SK-N-SH treated with all-trans-retinoic acid at 6 μM for 48 hours (cell line): ENCODE data around the gene RASA3.

Experiments used
- ATAC-seq: fragments of 200-7000 bp; cut with Tn5 transposase; 3 replicates; pipeline ENCODE4 v1.9.1; 2020; ENCODE audit warnings: mild to moderate bottlenecking, moderate library complexity
- ARNTL ChIP-seq: fragments of 450-650 bp; formaldehyde crosslinking; IDR thresholded peaks from 2 replicates; pipeline ENCODE4 v1.5.0; 2020; ENCODE audit warnings: low read depth, mild to moderate bottlenecking, moderate library complexity, borderline replicate concordance
- BACH2 ChIP-seq: fragments of 250-450 bp; sonication (Bioruptor Pico); IDR thresholded peaks from 2 replicates; pipeline ENCODE4 v1.9.0; 2021; ENCODE audit warnings: mild to moderate bottlenecking, borderline replicate concordance
- CSDC2 ChIP-seq: fragments of 250-450 bp; sonication (Bioruptor Pico); IDR thresholded peaks from 2 replicates; pipeline ENCODE4 v1.5.0; 2020; ENCODE audit warnings: mild to moderate bottlenecking, moderate library complexity
- ESRRG ChIP-seq: fragments of 250-450 bp; sonication (Bioruptor Pico); IDR thresholded peaks from 2 replicates; pipeline ENCODE4 v1.6.1; 2021; ENCODE audit warnings: mild to moderate bottlenecking
- GLIS3 ChIP-seq: fragments of 250-450 bp; sonication (Bioruptor Pico); IDR thresholded peaks from 2 replicates; pipeline ENCODE4 v1.5.0; 2020; ENCODE audit warnings: mild to moderate bottlenecking, moderate library complexity
- ISL1 ChIP-seq: fragments of 250-450 bp; sonication (Bioruptor Pico); IDR thresholded peaks from 2 replicates; pipeline ENCODE4 v2.1.2; 2022; ENCODE audit warnings: mild to moderate bottlenecking, moderate library complexity
- OSR1 ChIP-seq: fragments of 250-450 bp; sonication (Bioruptor Pico); IDR thresholded peaks from 2 replicates; pipeline ENCODE4 v1.8.0; 2022; ENCODE audit warnings: moderate library complexity, mild to moderate bottlenecking, inconsistent platforms
- PATZ1 ChIP-seq: fragments of 250-450 bp; sonication (Bioruptor Pico); IDR thresholded peaks from 2 replicates; pipeline ENCODE4 v1.8.0; 2020; ENCODE audit warnings: mild to moderate bottlenecking, moderate library complexity, borderline replicate concordance
- PPARA ChIP-seq: fragments of 250-450 bp; sonication (Bioruptor Pico); IDR thresholded peaks from 2 replicates; pipeline ENCODE4 v1.5.0; 2020; ENCODE audit warnings: mild to moderate bottlenecking, borderline replicate concordance
- RARB ChIP-seq: fragments of 250-450 bp; sonication (Bioruptor Pico); IDR thresholded peaks from 2 replicates; pipeline ENCODE4 v1.8.0; 2021; ENCODE audit warnings: mild to moderate bottlenecking, moderate library complexity
- SNAI2 ChIP-seq: fragments of 250-450 bp; sonication (Bioruptor Pico); IDR thresholded peaks from 2 replicates; pipeline ENCODE4 v1.5.0; 2020; ENCODE audit warnings: mild to moderate bottlenecking, moderate library complexity
- TCF4 ChIP-seq: fragments of 250-450 bp; sonication (Bioruptor Pico); IDR thresholded peaks from 2 replicates; pipeline ENCODE4 v1.8.0; 2021; ENCODE audit warnings: mild to moderate bottlenecking, moderate library complexity, borderline replicate concordance
- TOX ChIP-seq: fragments of 250-450 bp; sonication (Bioruptor Pico); IDR thresholded peaks from 2 replicates; pipeline ENCODE4 v1.8.0; 2021; ENCODE audit warnings: mild to moderate bottlenecking, moderate library complexity, borderline replicate concordance
- ZC3H10 ChIP-seq: fragments of 250-450 bp; sonication (Bioruptor Pico); IDR thresholded peaks from 2 replicates; pipeline ENCODE4 v1.5.1; 2021; ENCODE audit warnings: mild to moderate bottlenecking, moderate library complexity
- ZFP3 ChIP-seq: fragments of 250-450 bp; sonication (Bioruptor Pico); IDR thresholded peaks from 2 replicates; pipeline ENCODE4 v1.5.0; 2020; ENCODE audit warnings: mild to moderate bottlenecking, moderate library complexity
- ZFP30 ChIP-seq: fragments of 450-650 bp; formaldehyde crosslinking; IDR thresholded peaks from 2 replicates; pipeline ENCODE4 v1.5.0; 2022; ENCODE audit warnings: mild to moderate bottlenecking, moderate library complexity
- ZNF70 ChIP-seq: fragments of 450-650 bp; formaldehyde crosslinking; IDR thresholded peaks from 2 replicates; pipeline ENCODE4 v1.5.0; 2020; ENCODE audit warnings: mild to moderate bottlenecking, moderate library complexity
- ZNF8 ChIP-seq: fragments of 450-650 bp; formaldehyde crosslinking; IDR thresholded peaks from 2 replicates; pipeline ENCODE4 v1.5.0; 2020; ENCODE audit warnings: mild to moderate bottlenecking, moderate library complexity
- TF ChIP-seq, protein P1 (sequence below): fragments of 250-450 bp; sonication (Bioruptor Pico); IDR thresholded peaks from 2 replicates; pipeline ENCODE4 v1.5.1; 2021; ENCODE audit warnings: mild to moderate bottlenecking, moderate library complexity
- TF ChIP-seq, protein P2 (sequence below): fragments of 250-450 bp; sonication (Bioruptor Pico); IDR thresholded peaks from 2 replicates; pipeline ENCODE4 v1.5.0; 2020; ENCODE audit warnings: mild to moderate bottlenecking, moderate library complexity

The RASA3 gene

GRCh38 chr13:114010401-114011101 lies 121.9 kb downstream of the RASA3 start:
- ATAC-seq: no peak
- no peak for TF ChIP-seq PPARA (CRISPR knock-in tag)
- TF ChIP-seq, all 23 proteins: peak for 0

GRCh38 chr13:114009590-114010400 lies 122.6 kb downstream of the RASA3 start:
- no peak for ATAC-seq
- TF ChIP-seq BACH2 (CRISPR knock-in tag) (no peak), ZFP3 (no peak), ZNF70 (CRISPR knock-in tag) (no peak), CSDC2 (CRISPR knock-in tag) (no peak), RARB (CRISPR knock-in tag) (no peak), SNAI2 (CRISPR knock-in tag) (no peak), PATZ1 (CRISPR knock-in tag) (no peak)
- TF ChIP-seq, protein P1, sequence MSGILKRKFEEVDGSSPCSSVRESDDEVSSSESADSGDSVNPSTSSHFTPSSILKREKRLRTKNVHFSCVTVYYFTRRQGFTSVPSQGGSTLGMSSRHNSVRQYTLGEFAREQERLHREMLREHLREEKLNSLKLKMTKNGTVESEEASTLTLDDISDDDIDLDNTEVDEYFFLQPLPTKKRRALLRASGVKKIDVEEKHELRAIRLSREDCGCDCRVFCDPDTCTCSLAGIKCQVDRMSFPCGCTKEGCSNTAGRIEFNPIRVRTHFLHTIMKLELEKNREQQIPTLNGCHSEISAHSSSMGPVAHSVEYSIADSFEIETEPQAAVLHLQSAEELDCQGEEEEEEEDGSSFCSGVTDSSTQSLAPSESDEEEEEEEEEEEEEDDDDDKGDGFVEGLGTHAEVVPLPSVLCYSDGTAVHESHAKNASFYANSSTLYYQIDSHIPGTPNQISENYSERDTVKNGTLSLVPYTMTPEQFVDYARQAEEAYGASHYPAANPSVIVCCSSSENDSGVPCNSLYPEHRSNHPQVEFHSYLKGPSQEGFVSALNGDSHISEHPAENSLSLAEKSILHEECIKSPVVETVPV (CRISPR knock-in tag): no peak

- ATAC-seq: no peak
- TF ChIP-seq BACH2 (CRISPR knock-in tag) (no peak), ZFP30 (CRISPR knock-in tag) (no peak), CSDC2 (CRISPR knock-in tag) (no peak), SNAI2 (CRISPR knock-in tag) (no peak), TCF4 (CRISPR knock-in tag) (no peak), GLIS3 (CRISPR knock-in tag) (no peak), ISL1 (CRISPR knock-in tag) (no peak), PPARA (CRISPR knock-in tag) (no peak), TOX (CRISPR knock-in tag) (no peak), ZNF8 (CRISPR knock-in tag) (no peak), ZC3H10 (no peak), RARB (CRISPR knock-in tag) (no peak), ARNTL (no peak), ESRRG (CRISPR knock-in tag) (no peak), PATZ1 (CRISPR knock-in tag) (no peak), ZNF70 (CRISPR knock-in tag) (no peak), OSR1 (CRISPR knock-in tag) (no peak)
- TF ChIP-seq, protein P2, sequence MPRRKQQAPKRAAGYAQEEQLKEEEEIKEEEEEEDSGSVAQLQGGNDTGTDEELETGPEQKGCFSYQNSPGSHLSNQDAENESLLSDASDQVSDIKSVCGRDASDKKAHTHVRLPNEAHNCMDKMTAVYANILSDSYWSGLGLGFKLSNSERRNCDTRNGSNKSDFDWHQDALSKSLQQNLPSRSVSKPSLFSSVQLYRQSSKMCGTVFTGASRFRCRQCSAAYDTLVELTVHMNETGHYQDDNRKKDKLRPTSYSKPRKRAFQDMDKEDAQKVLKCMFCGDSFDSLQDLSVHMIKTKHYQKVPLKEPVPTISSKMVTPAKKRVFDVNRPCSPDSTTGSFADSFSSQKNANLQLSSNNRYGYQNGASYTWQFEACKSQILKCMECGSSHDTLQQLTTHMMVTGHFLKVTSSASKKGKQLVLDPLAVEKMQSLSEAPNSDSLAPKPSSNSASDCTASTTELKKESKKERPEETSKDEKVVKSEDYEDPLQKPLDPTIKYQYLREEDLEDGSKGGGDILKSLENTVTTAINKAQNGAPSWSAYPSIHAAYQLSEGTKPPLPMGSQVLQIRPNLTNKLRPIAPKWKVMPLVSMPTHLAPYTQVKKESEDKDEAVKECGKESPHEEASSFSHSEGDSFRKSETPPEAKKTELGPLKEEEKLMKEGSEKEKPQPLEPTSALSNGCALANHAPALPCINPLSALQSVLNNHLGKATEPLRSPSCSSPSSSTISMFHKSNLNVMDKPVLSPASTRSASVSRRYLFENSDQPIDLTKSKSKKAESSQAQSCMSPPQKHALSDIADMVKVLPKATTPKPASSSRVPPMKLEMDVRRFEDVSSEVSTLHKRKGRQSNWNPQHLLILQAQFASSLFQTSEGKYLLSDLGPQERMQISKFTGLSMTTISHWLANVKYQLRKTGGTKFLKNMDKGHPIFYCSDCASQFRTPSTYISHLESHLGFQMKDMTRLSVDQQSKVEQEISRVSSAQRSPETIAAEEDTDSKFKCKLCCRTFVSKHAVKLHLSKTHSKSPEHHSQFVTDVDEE (CRISPR knock-in tag): no peak
- TF ChIP-seq, protein P1 (CRISPR knock-in tag): no peak
Observed at GRCh38 chr13:114008964-114009589, 123.3 kb downstream of the RASA3 start.
